ENCODE data around the gene AGMO. TPM values are rescaled to one million over a fixed set of nuclear protein-coding genes. Genes with fewer than 3 reads are reported as not detected.

AGMO gene
- total RNA-seq, 2 donors from 2014 or later, result 1.9 TPM; not detected in 1

- no peaks in the 10 kb centered on the region for H3K4me1 ChIP-seq (ENCODE audit: control insufficient read depth, insufficient read depth, low read length)
- no peaks in the 10 kb centered on the region for H3K9me3 Mint-ChIP-seq
- no peaks in the 10 kb centered on the region for H3K36me3 Mint-ChIP-seq (ENCODE audit: low read depth)
- no peak overlapping the region for H3K27ac Mint-ChIP-seq
- H3K4me3 Mint-ChIP-seq, result no peak overlapping the region
- H3K9me3 ChIP-seq (ENCODE audit: control insufficient read depth, low read length), result no peaks in the 10 kb centered on the region
- no peak overlapping the region for H3K4me3 ChIP-seq (ENCODE audit: low read length)
- no peak overlapping the region for H3K9ac ChIP-seq (ENCODE audit: extremely low read depth, low read length, poor library complexity, severe bottlenecking)
- 88 to 100% methylated on average over 1 of the region's 2 CpGs for WGBS, 2 experiments (ENCODE audit: insufficient coverage in 1 of 2, insufficient read length in 1 of 2)
- DNase-seq, result no peak
- H3K27me3 ChIP-seq (ENCODE audit: control insufficient read depth, insufficient read depth, low read length, poor library complexity, severe bottlenecking), result no peaks in the 10 kb centered on the region
- no peak overlapping the region for H3K27ac ChIP-seq (ENCODE audit: low read depth, low read length)
- H3K4me1 Mint-ChIP-seq, result peaks cover 3% of the 10 kb centered on the region
- no peaks in the 10 kb centered on the region for H3K36me3 ChIP-seq (ENCODE audit: control insufficient read depth, insufficient read depth, low read length)
- no peaks in the 10 kb centered on the region for H3K27me3 Mint-ChIP-seq (ENCODE audit: insufficient read depth)
- TF ChIP-seq CTCF (conservative IDR thresholded peaks at IDR 0.05), result no peak
Measured at GRCh38 chr7:15402436-15403136, 159.2 kb downstream of the AGMO start.

GRCh38 chr7:15400440-15400839 is 161.4 kb downstream of the AGMO start:
- Histone ChIP-seq H3K4me3 (ENCODE audit: low read length) (no peak overlapping the region), H3K27ac (ENCODE audit: low read depth, low read length) (no peak overlapping the region), H3K36me3 (ENCODE audit: control insufficient read depth, insufficient read depth, low read length) (no peaks in the 10 kb centered on the region), H3K9me3 (ENCODE audit: control insufficient read depth, low read length) (no peaks in the 10 kb centered on the region), H3K9ac (ENCODE audit: extremely low read depth, low read length, poor library complexity, severe bottlenecking) (no peak overlapping the region), H3K27me3 (ENCODE audit: control insufficient read depth, insufficient read depth, low read length, poor library complexity, severe bottlenecking) (no peaks in the 10 kb centered on the region), H3K4me1 (ENCODE audit: control insufficient read depth, insufficient read depth, low read length) (no peaks in the 10 kb centered on the region)
- H3K27me3 Mint-ChIP-seq (ENCODE audit: insufficient read depth), result no peaks in the 10 kb centered on the region
- DNase-seq, result no peak
- no peak overlapping the region for H3K27ac Mint-ChIP-seq
- no peak for TF ChIP-seq CTCF (conservative IDR thresholded peaks at IDR 0.05)
- no peak overlapping the region for H3K4me3 Mint-ChIP-seq
- H3K9me3 Mint-ChIP-seq, result peaks cover 14% of the 10 kb centered on the region
- peaks cover 3% of the 10 kb centered on the region for H3K4me1 Mint-ChIP-seq
- no peaks in the 10 kb centered on the region for H3K36me3 Mint-ChIP-seq (ENCODE audit: low read depth)
- 91 to 93% methylated on average over 1 to 3 of the region's 3 CpGs for WGBS, 2 experiments (ENCODE audit: insufficient coverage in 1 of 2, insufficient read length in 1 of 2)

- peaks cover 14% of the 10 kb centered on the region for H3K9me3 Mint-ChIP-seq
- no peak overlapping the region for H3K27ac Mint-ChIP-seq
- no peaks in the 10 kb centered on the region for H3K9me3 ChIP-seq (ENCODE audit: control insufficient read depth, low read length)
- no peaks in the 10 kb centered on the region for H3K27me3 Mint-ChIP-seq (ENCODE audit: insufficient read depth)
- no peak overlapping the region for H3K9ac ChIP-seq (ENCODE audit: extremely low read depth, low read length, poor library complexity, severe bottlenecking)
- H3K27me3 ChIP-seq (ENCODE audit: control insufficient read depth, insufficient read depth, low read length, poor library complexity, severe bottlenecking), result no peaks in the 10 kb centered on the region
- no peaks in the 10 kb centered on the region for H3K36me3 ChIP-seq (ENCODE audit: control insufficient read depth, insufficient read depth, low read length)
- no peak overlapping the region for H3K4me3 ChIP-seq (ENCODE audit: low read length)
- H3K4me1 Mint-ChIP-seq, result peaks cover 3% of the 10 kb centered on the region
- no peaks in the 10 kb centered on the region for H3K4me1 ChIP-seq (ENCODE audit: control insufficient read depth, insufficient read depth, low read length)
- DNase-seq, result no peak
- TF ChIP-seq CTCF (conservative IDR thresholded peaks at IDR 0.05), result no peak
- H3K4me3 Mint-ChIP-seq, result no peak overlapping the region
- 88% methylated on average over 2 of the region's 2 CpGs; no CpG with 5 or more reads in 1 of the 2 experiments for WGBS, 2 experiments (ENCODE audit: insufficient coverage in 1 of 2, insufficient read length in 1 of 2)
- no peak overlapping the region for H3K27ac ChIP-seq (ENCODE audit: low read depth, low read length)
- no peaks in the 10 kb centered on the region for H3K36me3 Mint-ChIP-seq (ENCODE audit: low read depth)
Measured at GRCh38 chr7:15399441-15399840, 162.4 kb downstream of the AGMO start.

All from endodermal cell (in vitro differentiated cells).